IMR-90 (cell line): ENCODE measurements around the gene CDKAL1. TPM values are rescaled to one million over a fixed set of nuclear protein-coding genes. Genes with fewer than 3 reads are reported as not detected.

Source experiments
- ATAC-seq: fragments of 200-7000 bp; cut with Tn5 transposase; 2 replicates; pipeline ENCODE4 v1.9.1; 2020; ENCODE audit warnings: low read depth, mild to moderate bottlenecking, moderate library complexity
- BruUV-seq: library from RNA; stranded (reverse); fragments of 400-500 nt; replicated peaks from 2 replicates; lab custom pipeline; 2021; lab: Mats Ljungman, UMichigan
- CTCF ChIA-PET: fragments of 300-600 bp; formaldehyde crosslinking; extraction: SDS; loops from one replicate; lab custom pipeline; 2021; ENCODE audit warnings: antibody characterized with exemption; lab: Yijun Ruan, JAX
- POLR2A ChIA-PET: fragments of 300-600 bp; sonication (Branson Sonifier 250); formaldehyde crosslinking; loops from one replicate; lab custom pipeline; 2022; ENCODE audit warnings: antibody characterized with exemption; ENCODE audit not compliant: unreplicated experiment; lab: Charles Lee
- DNase-seq: peaks from one replicate; pipeline ENCODE4 v3.0.0; 2013
- H2AFZ ChIP-seq: replicated peaks from 2 replicates; pipeline ENCODE3; 2013; ENCODE audit warnings: low read length, mild to moderate bottlenecking; ENCODE audit not compliant: poor library complexity
- H2AK5ac ChIP-seq: 2 replicates; pipeline ENCODE4 v1.6.1; 2013; ENCODE audit warnings: low read depth, low read length, inconsistent platforms
- H2AK9ac ChIP-seq: replicated peaks from 2 replicates; pipeline ENCODE3; 2013; ENCODE audit warnings: mild to moderate bottlenecking, low read depth, low read length, moderate library complexity; ENCODE audit not compliant: poor library complexity
- H2BK120ac ChIP-seq: 2 replicates; pipeline ENCODE4 v1.6.1; 2013; ENCODE audit warnings: low read depth, low read length, inconsistent platforms
- H2BK15ac ChIP-seq: 3 replicates; pipeline ENCODE4 v1.6.1; 2013; ENCODE audit warnings: low read depth, low read length, inconsistent platforms
- H2BK20ac ChIP-seq: 2 replicates; pipeline ENCODE4 v1.6.1; 2013; ENCODE audit warnings: low read depth, mild to moderate bottlenecking, inconsistent platforms, low read length, moderate library complexity
- H2BK5ac ChIP-seq: 2 replicates; pipeline ENCODE4 v1.6.1; 2013; ENCODE audit warnings: mild to moderate bottlenecking, low read depth, low read length, inconsistent platforms; ENCODE audit not compliant: poor library complexity, severe bottlenecking
- H3K14ac ChIP-seq: replicated peaks from 2 replicates; pipeline ENCODE4 v1.6.1; 2013; ENCODE audit warnings: low read depth, low read length, inconsistent platforms
- H3K18ac ChIP-seq: 2 replicates; pipeline ENCODE4 v1.6.1; 2013; ENCODE audit warnings: low read depth, low read length, control low read depth
- H3K23ac ChIP-seq: 2 replicates; pipeline ENCODE4 v1.6.1; 2013; ENCODE audit warnings: low read depth, low read length, inconsistent platforms
- H3K27ac ChIP-seq: 2 replicates; pipeline ENCODE4 v1.5.1; 2013; ENCODE audit warnings: mild to moderate bottlenecking, control low read depth, low read length; ENCODE audit not compliant: insufficient read depth
- H3K27me3 ChIP-seq: 2 replicates; pipeline ENCODE4 v1.6.1; 2013; ENCODE audit warnings: low read length; ENCODE audit not compliant: control insufficient read depth, insufficient read depth
- H3K36me3 ChIP-seq: 2 replicates; pipeline ENCODE4 v1.6.1; 2013; ENCODE audit warnings: low read length, mixed read lengths; ENCODE audit not compliant: control insufficient read depth, insufficient read depth
- H3K4ac ChIP-seq: 2 replicates; pipeline ENCODE4 v1.6.1; 2013; ENCODE audit warnings: low read depth, low read length, inconsistent platforms
- H3K4me1 ChIP-seq: 2 replicates; pipeline ENCODE4 v1.6.1; 2013; ENCODE audit warnings: low read length, mixed read lengths; ENCODE audit not compliant: control insufficient read depth, insufficient read depth
- H3K4me2 ChIP-seq: 2 replicates; pipeline ENCODE4 v1.6.1; 2013; ENCODE audit warnings: low read depth, mild to moderate bottlenecking, control low read depth, low read length, moderate library complexity
- H3K4me3 ChIP-seq: 2 replicates; pipeline ENCODE4 v1.5.1; 2013; ENCODE audit warnings: low read depth, mild to moderate bottlenecking, control low read depth, low read length, moderate library complexity; ENCODE audit not compliant: insufficient read depth
- H3K56ac ChIP-seq: 2 replicates; pipeline ENCODE4 v1.6.1; 2013; ENCODE audit warnings: low read length, inconsistent platforms; ENCODE audit not compliant: insufficient read depth; ENCODE audit errors: extremely low read depth
- H3K79me1 ChIP-seq, 2 experiments: 2 replicates each; pipeline ENCODE4 v1.6.1; 2013; ENCODE audit warnings: low read length in 2 of 2, inconsistent platforms in 1 of 2, low read depth in 1 of 2
- H3K9ac ChIP-seq: 2 replicates; pipeline ENCODE4 v1.6.1; 2013; ENCODE audit warnings: low read depth, low read length, control low read depth
- H3K9me1 ChIP-seq: 2 replicates; pipeline ENCODE4 v1.6.1; 2013; ENCODE audit warnings: low read length, inconsistent platforms; ENCODE audit not compliant: insufficient read depth
- H3K9me3 ChIP-seq: 2 replicates; pipeline ENCODE4 v1.6.1; 2013; ENCODE audit warnings: low read length; ENCODE audit not compliant: control insufficient read depth, insufficient read depth
- H4K20me1 ChIP-seq: 2 replicates; pipeline ENCODE4 v1.6.1; 2013; ENCODE audit warnings: low read length, inconsistent platforms; ENCODE audit not compliant: insufficient read depth
- H4K5ac ChIP-seq: 2 replicates; pipeline ENCODE4 v1.6.1; 2013; ENCODE audit warnings: mild to moderate bottlenecking, low read depth, low read length, control low read depth
- H4K8ac ChIP-seq, 2 experiments: 2 replicates each; pipeline ENCODE4 v1.6.1; 2013; ENCODE audit warnings: low read depth in 2 of 2, low read length in 2 of 2, control low read depth in 1 of 2, inconsistent platforms in 1 of 2
- H4K91ac ChIP-seq: 2 replicates; pipeline ENCODE4 v1.6.1; 2013; ENCODE audit warnings: low read depth, low read length, inconsistent platforms; ENCODE audit not compliant: insufficient read depth
- BHLHE40 ChIP-seq: fragments of 150-350 bp; IDR thresholded peaks from 2 replicates; pipeline ENCODE4 v1.6.1; 2016; ENCODE audit warnings: mild to moderate bottlenecking, low read depth, low read length
- ELK1 ChIP-seq: fragments of 150-350 bp; IDR thresholded peaks from 2 replicates; pipeline ENCODE4 v1.6.1; 2016; ENCODE audit warnings: low read depth, mild to moderate bottlenecking, low read length, moderate library complexity, borderline replicate concordance
- FOS ChIP-seq: fragments of 150-350 bp; IDR thresholded peaks from 2 replicates; pipeline ENCODE4 v1.6.1; 2016; ENCODE audit warnings: low read depth, low read length
- MAZ ChIP-seq: IDR thresholded peaks from 2 replicates; pipeline ENCODE4 v1.6.1; 2012; ENCODE audit warnings: low read depth, mild to moderate bottlenecking, low read length, improper control_type of control experiment, moderate library complexity, borderline replicate concordance
- MXI1 ChIP-seq: IDR thresholded peaks from 2 replicates; pipeline ENCODE4 v1.6.1; 2012; ENCODE audit warnings: low read depth, mild to moderate bottlenecking, low read length, moderate library complexity, borderline replicate concordance
- NFE2L2 ChIP-seq: fragments of 150-350 bp; IDR thresholded peaks from 2 replicates; pipeline ENCODE4 v1.6.1; 2016; ENCODE audit warnings: low read depth, mild to moderate bottlenecking, low read length
- POLR2A ChIP-seq: IDR thresholded peaks from 2 replicates; pipeline ENCODE4 v1.6.1; 2012; ENCODE audit warnings: mild to moderate bottlenecking, low read depth, low read length
- RAD21 ChIP-seq: IDR thresholded peaks from 2 replicates; pipeline ENCODE4 v1.6.1; 2012; ENCODE audit warnings: low read length, improper control_type of control experiment
- RCOR1 ChIP-seq: IDR thresholded peaks from 2 replicates; pipeline ENCODE4 v1.6.1; 2012; ENCODE audit warnings: mild to moderate bottlenecking, low read length, improper control_type of control experiment; ENCODE audit not compliant: insufficient replicate concordance
- SMC3 ChIP-seq: fragments of 150-350 bp; IDR thresholded peaks from 2 replicates; pipeline ENCODE4 v1.6.1; 2016; ENCODE audit warnings: low read depth, mild to moderate bottlenecking, antibody characterized with exemption, low read length, moderate library complexity
- USF2 ChIP-seq: fragments of 150-350 bp; IDR thresholded peaks from 2 replicates; pipeline ENCODE4 v1.6.1; 2017; ENCODE audit warnings: mild to moderate bottlenecking, antibody characterized with exemption, low read length, low read depth
- WGBS, 2 experiments: methylation state at CpG; one replicate each; pipeline versions ENCODE4 v1.1.5 to v1.1.7; 2013; ENCODE audit warnings: missing lambda C conversion rate in 2 of 2; ENCODE audit not compliant: insufficient read length in 1 of 2; ENCODE audit errors: extremely low coverage in 2 of 2; 5-methylcytosine and 5-hydroxymethylcytosine counted together
- dilution Hi-C: fragments of 300-500 bp; cut with HindIII; formaldehyde crosslinking; loops from one replicate; pipeline ENCODE4 v1.14.3; 2018; ENCODE audit warnings: low sequenced_read_pairs; ENCODE audit not compliant: unreplicated experiment
- in situ Hi-C: fragments of 300-500 bp; cut with MboI; formaldehyde crosslinking; loops from 3 replicates; pipeline ENCODE4 v1.14.3; 2019; ENCODE audit warnings: low sequenced_read_pairs, inconsistent platforms, mixed read lengths
- intact Hi-C: fragments of 100-400 bp; cut with micrococcal nuclease; formaldehyde crosslinking; loops from 2 replicates; pipeline ENCODE4 v1.10.0; 2022
- polyA plus RNA-seq, 3 experiments: library from polyadenylated mRNA; depleted of rRNA; stranded (reverse); fragments of >200 nt; gene quantifications; 2 replicates each; pipeline ENCODE4 v1.2.3, GENCODE V29; 2012; ENCODE audit warnings: low replicate concordance in 1 of 3
- total RNA-seq: library from RNA; depleted of rRNA; stranded (reverse); fragments of >200 nt; gene quantifications from 2 replicates; pipeline ENCODE4 v1.2.3, GENCODE V29; 2012

CDKAL1 gene
- total and polyA plus RNA-seq, 2 of the 4 experiments (the other 2 are of a cell fraction): 3.7 to 13.1 TPM

GRCh38 chr6:20927130-20927860 lies 393.0 kb downstream of the CDKAL1 start:
- H3K79me1 ChIP-seq: 0 out of 4 replicates have a peak, but pooled peaks cover 0 to 4% of the 10 kb centered on the region in 2 experiments

More at GRCh38 chr6:20927130-20927860, 393.0 kb downstream of the CDKAL1 start:
- Histone ChIP-seq H2AK9ac (no peak overlapping the region), H4K5ac (no peak overlapping the region), H3K18ac (no peak overlapping the region), H2BK120ac (no peak overlapping the region), H2BK5ac (no peak overlapping the region), H3K9ac (no peak overlapping the region), H3K4me2 (no peak overlapping the region), H2AK5ac (no peak overlapping the region), H3K36me3 (no peaks in the 10 kb centered on the region), H3K23ac (no peak overlapping the region), H3K4ac (no peak overlapping the region), H4K8ac (no peak overlapping the region), H3K4me1 (peaks cover 7% of the 10 kb centered on the region), H2BK15ac (no peak overlapping the region), H3K4me3 (no peak overlapping the region), H3K14ac (no peak overlapping the region), H2AFZ (no peak overlapping the region), H4K20me1 (no peaks in the 10 kb centered on the region), H4K91ac (no peak overlapping the region), H3K27ac (no peak overlapping the region), H3K9me1 (peaks cover 4% of the 10 kb centered on the region), H3K27me3 (no peaks in the 10 kb centered on the region), H2BK20ac (no peak overlapping the region), H3K56ac (no peak overlapping the region), H3K9me3 (no peaks in the 10 kb centered on the region)
- no TSS peak for BruUV-seq
- POLR2A ChIA-PET: no interaction called here
- ATAC-seq (no peak; the same call in 1 of the 2 replicates), DNase-seq (no peak)
- WGBS, 2 experiments: no CpG with 5 or more reads among the region's 8 CpGs
- CTCF ChIA-PET: no interaction called here
- dilution Hi-C loops: no loop called here
- in situ Hi-C loops: no loop called here
- intact Hi-C loops: no loop called here
- TF ChIP-seq RCOR1 (no peak), ELK1 (no peak), MAZ (no peak), USF2 (no peak), RAD21 (no peak), SMC3 (no peak), NFE2L2 (no peak), FOS (no peak), BHLHE40 (no peak), POLR2A (no peak), MXI1 (no peak)
